ENCODE results near the gene FSTL5.

DNA sequence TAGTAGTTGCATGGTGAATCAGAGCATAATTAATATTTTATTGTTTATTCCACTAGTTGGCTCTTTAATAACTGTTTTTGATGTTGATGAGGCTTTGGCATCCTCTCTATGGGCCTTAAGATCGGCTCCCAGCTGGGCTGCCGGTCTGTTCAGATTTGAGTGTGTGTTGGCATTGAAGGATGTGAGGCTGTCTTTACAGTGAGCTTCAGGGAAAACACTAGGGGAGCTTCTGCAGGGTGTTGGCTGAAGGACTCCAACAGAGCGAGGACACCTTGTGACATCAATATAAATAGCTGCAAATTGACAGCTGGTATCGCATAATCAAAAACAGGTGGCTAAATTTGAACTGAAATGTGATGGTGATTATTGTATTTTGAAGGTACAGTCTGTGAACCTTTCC is 322.0 kb downstream of the FSTL5 start:
- TF ChIP-seq, protein P1, sequence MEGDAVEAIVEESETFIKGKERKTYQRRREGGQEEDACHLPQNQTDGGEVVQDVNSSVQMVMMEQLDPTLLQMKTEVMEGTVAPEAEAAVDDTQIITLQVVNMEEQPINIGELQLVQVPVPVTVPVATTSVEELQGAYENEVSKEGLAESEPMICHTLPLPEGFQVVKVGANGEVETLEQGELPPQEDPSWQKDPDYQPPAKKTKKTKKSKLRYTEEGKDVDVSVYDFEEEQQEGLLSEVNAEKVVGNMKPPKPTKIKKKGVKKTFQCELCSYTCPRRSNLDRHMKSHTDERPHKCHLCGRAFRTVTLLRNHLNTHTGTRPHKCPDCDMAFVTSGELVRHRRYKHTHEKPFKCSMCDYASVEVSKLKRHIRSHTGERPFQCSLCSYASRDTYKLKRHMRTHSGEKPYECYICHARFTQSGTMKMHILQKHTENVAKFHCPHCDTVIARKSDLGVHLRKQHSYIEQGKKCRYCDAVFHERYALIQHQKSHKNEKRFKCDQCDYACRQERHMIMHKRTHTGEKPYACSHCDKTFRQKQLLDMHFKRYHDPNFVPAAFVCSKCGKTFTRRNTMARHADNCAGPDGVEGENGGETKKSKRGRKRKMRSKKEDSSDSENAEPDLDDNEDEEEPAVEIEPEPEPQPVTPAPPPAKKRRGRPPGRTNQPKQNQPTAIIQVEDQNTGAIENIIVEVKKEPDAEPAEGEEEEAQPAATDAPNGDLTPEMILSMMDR (IDR thresholded peaks at IDR 0.05): no peak
- TF ChIP-seq ZFX (IDR thresholded peaks at IDR 0.05; ENCODE audit: borderline replicate concordance): no peak
